ENCODE measurements around the gene SLC37A1.

DNA sequence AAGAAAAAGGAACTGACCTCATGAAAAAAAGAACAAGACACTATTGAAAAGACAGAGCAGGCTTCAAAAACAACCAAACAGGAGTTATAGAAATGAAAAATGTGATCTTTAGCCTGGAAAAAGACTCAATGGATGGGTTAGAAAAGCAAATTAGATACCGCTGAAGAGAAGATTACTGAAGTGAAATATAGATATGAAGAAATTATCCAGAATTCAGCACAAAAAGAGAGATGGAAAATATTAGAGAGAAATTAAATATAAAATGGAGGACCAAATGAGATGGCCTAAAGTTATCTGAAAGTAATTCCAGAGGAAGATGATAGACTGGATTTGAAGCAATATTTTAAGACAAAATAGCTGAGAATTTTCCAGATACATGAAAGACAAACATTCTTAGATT lies 63.0 kb downstream of the SLC37A1 start:
- TF ChIP-seq CTCF (conservative IDR thresholded peaks at IDR 0.05) = no peak
- no peak for TF ChIP-seq EZH2 (IDR thresholded peaks at IDR 0.05; ENCODE audit: low read depth)
